OCI-LY3 (cell line): ENCODE data around the gene DNAH14.
"Not testable (repeated sequence)": the region's sequence is repeated elsewhere in the genome, so short reads cannot be mapped to it uniquely, and the experiment has no call there.

Source experiments
- H2AFZ ChIP-seq: fragments of 200-600, 300-600 bp; shearing (Covaris generic); 2 replicates; pipeline ENCODE4 v1.6.0; 2014; ENCODE audit warnings: antibody characterized with exemption, low read depth, low read length
- H3K27ac ChIP-seq: fragments of 200-600, 300-600 bp; sonication (generic); 2 replicates; pipeline ENCODE4 v1.5.1; 2014; ENCODE audit warnings: mild to moderate bottlenecking, low read length, moderate library complexity, mixed read lengths
- H3K27me3 ChIP-seq: fragments of 200-600, 300-600 bp; sonication (generic); 2 replicates; pipeline ENCODE4 v1.6.1; 2014; ENCODE audit warnings: low read depth, low read length, mixed read lengths
- H3K36me3 ChIP-seq: fragments of 200-600, 300-600 bp; sonication (generic); replicated peaks from 2 replicates; pipeline ENCODE3; 2014; ENCODE audit warnings: low read depth, low read length, mixed read lengths
- H3K4me1 ChIP-seq: fragments of 300-600, 200-600 bp; sonication (generic); 2 replicates; pipeline ENCODE4 v1.6.1; 2014; ENCODE audit warnings: low read length, mixed read lengths
- H3K4me2 ChIP-seq: fragments of 200-600, 300-600 bp; sonication (generic); 2 replicates; pipeline ENCODE4 v1.6.1; 2014; ENCODE audit warnings: low read length, mixed read lengths
- H3K4me3 ChIP-seq: fragments of 300-600, 200-600 bp; sonication (generic); 2 replicates; pipeline ENCODE4 v1.5.1; 2014; ENCODE audit warnings: antibody characterized with exemption, mild to moderate bottlenecking, low read length, moderate library complexity
- H3K79me2 ChIP-seq: fragments of 300-600, 200-600 bp; shearing (Covaris generic); 2 replicates; pipeline ENCODE4 v1.6.1; 2014; ENCODE audit warnings: mild to moderate bottlenecking, low read length, mixed read lengths
- H3K9ac ChIP-seq: fragments of 300-600, 200-600 bp; shearing (Covaris generic); 2 replicates; pipeline ENCODE4 v1.6.0; 2014; ENCODE audit warnings: mild to moderate bottlenecking, low read length, moderate library complexity
- H3K9me3 ChIP-seq: fragments of 200-600, 300-600 bp; shearing (Covaris generic); 2 replicates; pipeline ENCODE4 v1.6.1; 2014; ENCODE audit warnings: low read length, mixed read lengths; ENCODE audit not compliant: insufficient read depth
- H4K20me1 ChIP-seq: fragments of 200-600, 300-600 bp; sonication (generic); 2 replicates; pipeline ENCODE4 v1.6.1; 2016; ENCODE audit warnings: low read length, mixed read lengths; ENCODE audit not compliant: insufficient read depth
- EZH2phosphoT487 ChIP-seq: fragments of 200-600 bp; shearing (Covaris generic); IDR thresholded peaks from 2 replicates; pipeline ENCODE4 v1.6.1; 2018; ENCODE audit warnings: antibody characterized with exemption, mixed run types, low read depth
- TF ChIP-seq, protein P1 (sequence below): fragments of 200-600, 300-600 bp; sonication (generic); IDR thresholded peaks from 2 replicates; pipeline ENCODE4 v1.5.1; 2014; ENCODE audit warnings: antibody characterized with exemption, low read length, low read depth

The DNAH14 gene

GRCh38 chr1:225159793-225160192 is 230.3 kb downstream of the DNAH14 start:
- Histone ChIP-seq H3K4me2 (no peak overlapping the region), H3K4me1 (no peaks in the 10 kb centered on the region), H2AFZ (no peak overlapping the region), H3K4me3 (no peak overlapping the region), H3K36me3 (no peaks in the 10 kb centered on the region), H3K27ac (no peak overlapping the region), H3K27me3 (no peaks in the 10 kb centered on the region), H4K20me1 (no peaks in the 10 kb centered on the region), H3K9me3 (no peaks in the 10 kb centered on the region), H3K9ac (no peak overlapping the region), H3K79me2 (no peaks in the 10 kb centered on the region)
- TF ChIP-seq, protein P1, sequence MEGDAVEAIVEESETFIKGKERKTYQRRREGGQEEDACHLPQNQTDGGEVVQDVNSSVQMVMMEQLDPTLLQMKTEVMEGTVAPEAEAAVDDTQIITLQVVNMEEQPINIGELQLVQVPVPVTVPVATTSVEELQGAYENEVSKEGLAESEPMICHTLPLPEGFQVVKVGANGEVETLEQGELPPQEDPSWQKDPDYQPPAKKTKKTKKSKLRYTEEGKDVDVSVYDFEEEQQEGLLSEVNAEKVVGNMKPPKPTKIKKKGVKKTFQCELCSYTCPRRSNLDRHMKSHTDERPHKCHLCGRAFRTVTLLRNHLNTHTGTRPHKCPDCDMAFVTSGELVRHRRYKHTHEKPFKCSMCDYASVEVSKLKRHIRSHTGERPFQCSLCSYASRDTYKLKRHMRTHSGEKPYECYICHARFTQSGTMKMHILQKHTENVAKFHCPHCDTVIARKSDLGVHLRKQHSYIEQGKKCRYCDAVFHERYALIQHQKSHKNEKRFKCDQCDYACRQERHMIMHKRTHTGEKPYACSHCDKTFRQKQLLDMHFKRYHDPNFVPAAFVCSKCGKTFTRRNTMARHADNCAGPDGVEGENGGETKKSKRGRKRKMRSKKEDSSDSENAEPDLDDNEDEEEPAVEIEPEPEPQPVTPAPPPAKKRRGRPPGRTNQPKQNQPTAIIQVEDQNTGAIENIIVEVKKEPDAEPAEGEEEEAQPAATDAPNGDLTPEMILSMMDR, result no peak
- no peak for TF ChIP-seq EZH2phosphoT487

DNA sequence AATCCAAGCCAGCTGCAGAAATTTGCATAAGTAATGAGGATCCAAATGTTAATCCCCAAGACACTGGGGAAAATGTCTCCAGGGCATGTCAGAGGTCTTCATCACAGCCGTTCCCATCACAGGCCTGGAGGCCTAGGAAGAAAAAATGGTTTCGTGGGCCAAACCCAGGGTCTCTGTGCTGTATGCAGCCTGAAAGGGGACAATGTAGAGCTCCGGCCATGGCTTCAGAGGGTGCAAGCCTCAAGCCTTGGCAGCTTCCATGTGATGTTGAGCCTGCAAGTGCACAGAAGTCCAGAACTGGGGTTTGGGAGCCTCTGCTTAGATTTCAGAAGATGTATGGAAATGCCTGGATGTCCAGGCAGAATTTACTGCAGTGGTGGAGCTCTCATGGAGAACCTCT is 247.9 kb downstream of the DNAH14 start:
- H3K79me2 ChIP-seq, H3K27me3 ChIP-seq, H4K20me1 ChIP-seq, H3K36me3 ChIP-seq, H3K4me2 ChIP-seq, H3K4me3 ChIP-seq, H3K9ac ChIP-seq, H3K27ac ChIP-seq, H2AFZ ChIP-seq, H3K4me1 ChIP-seq: not testable (repeated sequence)
- peaks cover 15% of the 10 kb centered on the region; the same call in 1 of the 2 replicates for H3K9me3 ChIP-seq

GRCh38 chr1:225179686-225180085 is 250.2 kb downstream of the DNAH14 start:
- Histone ChIP-seq H3K79me2 (no peaks in the 10 kb centered on the region), H3K36me3 (peaks cover 4% of the 10 kb centered on the region), H4K20me1 (no peaks in the 10 kb centered on the region), H3K27ac (no peak overlapping the region), H2AFZ (no peak overlapping the region), H3K9ac (no peak overlapping the region), H3K4me2 (no peak overlapping the region), H3K4me1 (no peaks in the 10 kb centered on the region), H3K27me3 (no peaks in the 10 kb centered on the region), H3K9me3 (peaks cover 15% of the 10 kb centered on the region; the same call in 1 of the 2 replicates), H3K4me3 (no peak overlapping the region)
- TF ChIP-seq, protein P1, result no peak
- no peak for TF ChIP-seq EZH2phosphoT487

GRCh38 chr1:225182716-225183115 is 253.2 kb downstream of the DNAH14 start:
- H3K4me3 ChIP-seq, result no peak overlapping the region
- no peaks in the 10 kb centered on the region for H4K20me1 ChIP-seq
- no peak overlapping the region for H3K9ac ChIP-seq
- H3K27me3 ChIP-seq, result no peaks in the 10 kb centered on the region
- H3K27ac ChIP-seq, result no peak overlapping the region
- TF ChIP-seq EZH2phosphoT487, result no peak
- TF ChIP-seq, protein P1, result no peak
- no peaks in the 10 kb centered on the region for H3K4me1 ChIP-seq
- no peak overlapping the region for H2AFZ ChIP-seq
- peaks cover 12% of the 10 kb centered on the region; the same call in 1 of the 2 replicates for H3K9me3 ChIP-seq
- H3K4me2 ChIP-seq, result no peak overlapping the region
- no peaks in the 10 kb centered on the region for H3K79me2 ChIP-seq
- peaks cover 4% of the 10 kb centered on the region for H3K36me3 ChIP-seq
